Right ventricle myocardium inferior (tissue), 1 donor: ENCODE results near the gene DFFB. TPM values are rescaled to one million over a fixed set of nuclear protein-coding genes. Genes with fewer than 3 reads are reported as not detected.
"Not testable (repeated sequence)": the region's sequence is repeated elsewhere in the genome, so short reads cannot be mapped to it uniquely, and the experiment has no call there.

Experiments used
- ATAC-seq: fragments of 200-7000 bp; cut with Tn5 transposase; one replicate; pipeline ENCODE4 v1.9.1; 2020; ENCODE audit warnings: mild to moderate bottlenecking, moderate library complexity
- DNase-seq: peaks from one replicate; pipeline ENCODE4 v3.0.0; 2021; ENCODE audit errors: missing footprints
- intact Hi-C: fragments of 100-400 bp; cut with DNase I; formaldehyde crosslinking; loops from one replicate; pipeline ENCODE4 v1.11.0; 2022
- total RNA-seq: library from RNA; stranded (reverse); fragmentation: NEBNext Ultra II Directional; extraction: Animal tissue kit (Norgen Biotek cat#: 25700); gene quantifications from one replicate; pipeline ENCODE4 v1.2.1, GENCODE V29; 2021
- donor health status: DM: no; HTN: yes; CAD: no; lungs with severe emphysema.

DFFB gene
- total RNA-seq, 1 donor from 2014 or later = 3.3 TPM

GRCh38 chr1:3912809-3913685 lies 55.8 kb downstream of the DFFB start:
- intact Hi-C loops = loop anchor here (5.0 kb wide), 3 partner anchors 579 to 1834 kb away; no protein-coding TSS in a partner anchor
- ATAC-seq = no peak
- peak; percentile 67 for DNase-seq

- intact Hi-C loops = loop anchor here (5.0 kb wide), 3 partner anchors 578 to 1833 kb away; no protein-coding TSS in a partner anchor
- ATAC-seq = no peak
- DNase-seq = peak; percentile 45
Observed at GRCh38 chr1:3914331-3914851, 57.1 kb downstream of the DFFB start.

- intact Hi-C loops = loop anchor here (5.0 kb wide), 3 partner anchors 577 to 1832 kb away; no protein-coding TSS in a partner anchor
- DNase-seq (peak; percentile 56), ATAC-seq (no peak)
Observed at GRCh38 chr1:3914911-3915310, 57.6 kb downstream of the DFFB start.

- intact Hi-C loops = no loop called here
- DNase-seq (peak; percentile 46), ATAC-seq (no peak)
Observed at GRCh38 chr1:3915551-3916121, 58.4 kb downstream of the DFFB start.

- intact Hi-C loops = no loop called here
- ATAC-seq = no peak
- DNase-seq = no peak
Observed at GRCh38 chr1:3917761-3918160, 60.5 kb downstream of the DFFB start.

- ATAC-seq, intact Hi-C loops, DNase-seq: not testable (repeated sequence)
Observed at GRCh38 chr1:3918359-3918758, 61.1 kb downstream of the DFFB start.

- DNase-seq (peak; percentile 59), ATAC-seq (no peak)
- intact Hi-C loops = no loop called here
Observed at GRCh38 chr1:3918966-3919611, 61.8 kb downstream of the DFFB start.

- ATAC-seq (no peak), DNase-seq (peak; percentile 9)
- intact Hi-C loops = no loop called here
Observed at GRCh38 chr1:3919706-3920105, 62.4 kb downstream of the DFFB start.

GRCh38 chr1:3921765-3922164 lies 64.5 kb downstream of the DFFB start:
- DNase-seq = no peak
- no peak for ATAC-seq
- intact Hi-C loops = no loop called here

GRCh38 chr1:3922201-3922725 lies 65.0 kb downstream of the DFFB start:
- ATAC-seq (no peak), DNase-seq (no peak)
- intact Hi-C loops = no loop called here

GRCh38 chr1:3922851-3923250 lies 65.6 kb downstream of the DFFB start:
- no peak for DNase-seq
- no peak for ATAC-seq
- intact Hi-C loops = no loop called here

GRCh38 chr1:3923378-3924185 lies 66.3 kb downstream of the DFFB start:
- ATAC-seq = no peak
- intact Hi-C loops = no loop called here
- peak; percentile 35 for DNase-seq

- DNase-seq (peak; percentile 48), ATAC-seq (no peak)
- intact Hi-C loops = no loop called here
Observed at GRCh38 chr1:3924186-3924824, 67.0 kb downstream of the DFFB start.

- ATAC-seq (no peak), DNase-seq (no peak)
Observed at GRCh38 chr1:3924825-3925220, 67.5 kb downstream of the DFFB start.

GRCh38 chr1:3925256-3925655 lies 68.0 kb downstream of the DFFB start:
- DNase-seq (peak; percentile 28), ATAC-seq (no peak)
- intact Hi-C loops = no loop called here

More at GRCh38 chr1:3924825-3925220, 67.5 kb downstream of the DFFB start:
- intact Hi-C loops = no loop called here

- DNase-seq (no peak), ATAC-seq (no peak)
- intact Hi-C loops = no loop called here
Observed at GRCh38 chr1:3925762-3926161, 68.5 kb downstream of the DFFB start.

- no peak for DNase-seq
- intact Hi-C loops = no loop called here
- no peak for ATAC-seq
Observed at GRCh38 chr1:3926956-3927355, 69.7 kb downstream of the DFFB start.

- intact Hi-C loops = no loop called here
- ATAC-seq (no peak), DNase-seq (no peak)
Observed at GRCh38 chr1:3928586-3928985, 71.3 kb downstream of the DFFB start.
